IgD-negative memory B cell (primary cell): ENCODE data around the gene EXOC3L1. TPM values are rescaled to one million over a fixed set of nuclear protein-coding genes. Genes with fewer than 3 reads are reported as not detected.
A peak's percentile ranks its signal among the peaks of the same experiment; 100 is the strongest.

ENCODE experiments used
- H3K27ac Mint-ChIP-seq, 3 donors: one replicate each; pipeline ENCODE4 v1.8.0; 2020 to 2022; ENCODE audit warnings: mild to moderate bottlenecking in 3 of 3, mixed read lengths in 3 of 3, moderate library complexity in 1 of 3
- H3K27me3 Mint-ChIP-seq: one replicate; pipeline ENCODE4 v1.8.0; 2021; ENCODE audit warnings: mixed read lengths
- H3K36me3 Mint-ChIP-seq: one replicate; pipeline ENCODE4 v1.8.0; 2020; ENCODE audit warnings: mild to moderate bottlenecking, mixed read lengths
- H3K4me1 Mint-ChIP-seq, 3 donors: one replicate each; pipeline ENCODE4 v1.8.0; 2020 to 2022; ENCODE audit warnings: mixed read lengths in 3 of 3, mild to moderate bottlenecking in 1 of 3
- H3K4me3 Mint-ChIP-seq, 4 donors: one replicate each; pipeline ENCODE4 v1.8.0; 2020 to 2022; ENCODE audit warnings: mild to moderate bottlenecking in 4 of 4, mixed read lengths in 4 of 4, moderate library complexity in 3 of 4
- H3K9me3 Mint-ChIP-seq, 3 donors: one replicate each; pipeline ENCODE4 v1.8.0; 2020 to 2021; ENCODE audit warnings: mixed read lengths in 3 of 3, mild to moderate bottlenecking in 1 of 3
- polyA plus RNA-seq: library from polyadenylated mRNA; unstranded; fragments of 300-500 nt; fragmentation: Illumina TruSeq; gene quantifications from one replicate; pipeline ENCODE4 v1.2.3, GENCODE V29; 2021

Gene EXOC3L1
- polyA plus RNA-seq, 1 donor from 2014 or later, result not detected

- Mint-ChIP-seq H3K4me1 (peaks cover 30 to 32% (median 30%) of the 10 kb centered on the region in 3 donors), H3K9me3 (no peaks in the 10 kb centered on the region), H3K27ac (peak overlapping the region in 2 of 3 donors; percentile 82 to 97), H3K36me3 (no peaks in the 10 kb centered on the region), H3K4me3 (peak overlapping the region in 1 of 4 donors; percentile 99), H3K27me3 (peaks cover 34% of the 10 kb centered on the region)
These were observed 28.3 kb downstream of the EXOC3L1 start for GRCh38 chr16:67161595-67162058.

DNA sequence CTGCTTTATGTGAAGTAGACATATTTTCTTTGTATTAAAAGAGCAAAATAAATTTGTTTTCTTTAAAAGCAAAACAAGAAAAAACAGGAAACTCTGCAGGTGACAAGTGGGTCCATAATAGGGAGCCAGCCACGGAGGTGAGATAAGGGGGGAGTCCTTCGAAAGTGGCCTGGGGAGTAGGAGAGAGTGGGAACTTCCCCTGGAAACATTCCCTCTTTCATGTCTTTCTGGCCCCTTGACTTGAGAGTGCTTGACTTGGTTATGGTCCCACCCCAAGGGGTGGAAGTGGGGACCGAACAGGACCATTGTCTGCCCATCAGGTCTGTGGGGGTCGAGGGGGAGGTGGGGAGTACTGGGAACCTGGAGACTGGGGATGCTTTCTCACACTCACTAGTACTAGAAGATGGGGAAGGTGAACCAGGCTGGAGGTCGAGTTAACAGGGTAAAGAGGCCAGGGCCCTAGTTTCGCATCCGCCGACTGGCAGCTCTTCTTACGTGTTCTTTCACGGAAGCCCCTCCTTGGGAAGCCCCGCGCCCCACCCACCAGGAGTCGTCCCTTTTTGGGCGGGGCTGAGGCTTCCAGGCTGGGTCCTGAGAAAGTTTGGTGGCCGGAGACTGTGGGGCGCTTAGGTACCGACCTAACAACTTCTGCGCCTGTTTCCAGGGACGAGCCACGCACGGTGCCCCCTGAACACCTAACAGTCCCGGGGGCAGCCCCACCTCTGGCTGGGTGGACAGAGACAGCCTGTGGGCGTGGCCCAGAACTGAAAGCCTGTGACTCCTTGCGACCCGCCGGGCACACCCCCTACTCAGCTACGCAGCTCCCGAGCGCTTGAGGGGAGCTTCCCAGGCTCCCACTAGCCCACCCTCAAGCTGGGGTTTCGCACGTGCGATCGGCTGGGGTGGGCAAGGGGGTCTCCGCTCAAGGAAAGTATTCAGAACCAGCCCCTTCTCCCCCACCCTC is 31.0 kb downstream of the EXOC3L1 start:
- H3K27me3 Mint-ChIP-seq, result peaks cover 19% of the 10 kb centered on the region
- H3K27ac Mint-ChIP-seq, result peak overlapping the region; percentile 94 to 97 (median 97)

DNA sequence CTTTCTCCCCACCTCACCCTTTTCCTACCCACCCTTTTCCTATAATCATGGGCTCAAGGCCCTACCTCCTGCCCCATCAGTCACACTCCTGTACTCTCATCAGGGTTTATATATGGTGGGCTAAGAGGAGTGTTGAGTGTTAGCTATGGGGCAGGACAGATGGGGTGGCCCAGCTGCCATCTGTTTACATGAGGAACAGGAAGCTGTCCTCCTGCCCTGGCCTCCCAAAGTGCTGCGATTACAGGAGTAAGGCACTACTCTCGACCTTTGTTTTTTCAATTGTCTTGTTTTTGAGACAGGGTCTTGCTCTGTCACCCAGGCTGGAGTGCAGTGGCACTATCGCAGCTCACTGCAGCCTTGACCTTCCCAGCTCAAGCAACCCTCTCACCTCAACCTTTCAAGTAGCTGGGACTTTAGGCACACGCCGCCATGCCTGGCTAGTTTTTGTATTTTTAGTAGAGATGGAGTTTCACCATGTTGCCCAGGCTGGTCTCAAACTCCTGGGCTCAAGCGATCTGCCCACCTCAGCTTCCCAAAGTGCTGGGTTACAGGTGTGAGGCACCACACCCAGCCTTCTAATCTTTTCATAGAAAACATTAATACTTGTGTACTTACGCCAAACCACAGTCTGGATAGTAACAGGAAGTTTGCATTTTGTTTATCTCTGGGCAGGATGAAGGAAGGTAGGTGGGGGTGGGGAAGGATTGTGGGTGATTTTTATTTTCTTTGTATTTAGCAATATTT is 31.9 kb downstream of the EXOC3L1 start:
- H3K27me3 Mint-ChIP-seq, result peaks cover 17% of the 10 kb centered on the region
- peak overlapping the region; percentile 91 to 99 (median 94) for H3K4me3 Mint-ChIP-seq
- H3K4me1 Mint-ChIP-seq, result peaks cover 32 to 38% (median 34%) of the 10 kb centered on the region in 3 donors
- no peaks in the 10 kb centered on the region for H3K36me3 Mint-ChIP-seq
- peak overlapping the region; percentile 94 to 97 (median 97) for H3K27ac Mint-ChIP-seq
- no peaks in the 10 kb centered on the region for H3K9me3 Mint-ChIP-seq

More for the DNA sequence above, 31.0 kb downstream of the EXOC3L1 start:
- Mint-ChIP-seq H3K4me3 (peak overlapping the region; percentile 91 to 99 (median 94)), H3K36me3 (no peaks in the 10 kb centered on the region), H3K9me3 (no peaks in the 10 kb centered on the region), H3K4me1 (peaks cover 32 to 38% (median 35%) of the 10 kb centered on the region in 3 donors)

- Mint-ChIP-seq H3K36me3 (no peaks in the 10 kb centered on the region), H3K4me1 (peaks cover 27 to 34% (median 34%) of the 10 kb centered on the region in 3 donors), H3K4me3 (peak overlapping the region in 1 of 4 donors; percentile 99), H3K27me3 (peaks cover 11% of the 10 kb centered on the region), H3K9me3 (no peaks in the 10 kb centered on the region), H3K27ac (peak overlapping the region; percentile 94 to 97 (median 97))
These were observed 32.7 kb downstream of the EXOC3L1 start for GRCh38 chr16:67157106-67157748.

- Mint-ChIP-seq H3K27ac (peak overlapping the region; percentile 14 to 97 (median 19)), H3K4me3 (peak overlapping the region in 2 of 4 donors; percentile 63 to 72), H3K36me3 (no peaks in the 10 kb centered on the region), H3K9me3 (no peaks in the 10 kb centered on the region), H3K27me3 (peaks cover 4% of the 10 kb centered on the region), H3K4me1 (peaks cover 25 to 34% (median 34%) of the 10 kb centered on the region in 3 donors)
These were observed 33.6 kb downstream of the EXOC3L1 start for GRCh38 chr16:67156143-67156844.

- H3K27me3 Mint-ChIP-seq, result no peaks in the 10 kb centered on the region
- H3K36me3 Mint-ChIP-seq, result no peaks in the 10 kb centered on the region
- no peaks in the 10 kb centered on the region for H3K9me3 Mint-ChIP-seq
- H3K4me3 Mint-ChIP-seq, result peak overlapping the region; percentile 20 to 87 (median 70)
- peak overlapping the region in 1 of 3 donors; percentile 97 for H3K27ac Mint-ChIP-seq
- peaks cover 19 to 38% (median 30%) of the 10 kb centered on the region in 3 donors for H3K4me1 Mint-ChIP-seq
These were observed 34.4 kb downstream of the EXOC3L1 start for GRCh38 chr16:67155295-67156142.

DNA sequence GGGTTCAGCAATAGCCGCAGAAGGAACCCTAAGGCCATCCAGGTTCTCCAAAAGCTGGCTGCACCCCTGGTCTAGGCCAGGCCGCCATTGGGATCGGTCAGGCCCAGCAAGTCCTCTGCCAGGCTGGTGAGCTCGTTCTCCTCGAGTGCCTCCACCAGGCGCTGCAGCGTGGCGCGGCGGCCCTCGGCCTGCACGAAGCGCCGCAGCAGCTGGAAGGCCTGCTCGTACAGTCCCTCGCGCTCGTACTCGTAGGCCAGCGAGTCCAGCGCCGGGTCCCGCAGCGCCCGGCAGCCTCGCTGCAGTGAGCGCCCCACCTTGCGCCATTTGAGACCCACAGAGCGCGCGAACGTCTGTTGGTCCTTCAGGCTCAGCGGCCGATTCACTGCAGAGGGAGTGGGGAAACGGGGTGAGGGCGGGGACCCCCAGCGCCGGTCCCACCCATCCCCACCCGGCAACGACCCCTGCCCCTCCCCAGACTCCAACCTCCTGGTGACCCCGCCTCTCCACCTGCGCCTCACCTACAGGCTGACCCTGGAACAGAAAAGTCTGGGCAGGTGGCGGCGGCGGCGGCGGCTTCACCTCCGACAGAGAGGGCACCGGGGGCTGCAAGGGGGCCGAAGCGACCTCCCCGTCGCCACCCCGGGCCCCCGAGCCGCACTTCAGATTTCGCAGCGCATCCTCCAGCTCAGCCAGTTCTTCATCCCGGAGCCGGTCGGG is 35.2 kb downstream of the EXOC3L1 start:
- Mint-ChIP-seq H3K9me3 (no peaks in the 10 kb centered on the region), H3K4me3 (peak overlapping the region in 1 of 4 donors; percentile 87), H3K27ac (no peak overlapping the region), H3K4me1 (peaks cover 19 to 35% (median 30%) of the 10 kb centered on the region in 3 donors), H3K27me3 (no peaks in the 10 kb centered on the region), H3K36me3 (no peaks in the 10 kb centered on the region)

GRCh38 chr16:67151431-67152097 is 38.4 kb downstream of the EXOC3L1 start:
- no peak overlapping the region for H3K27ac Mint-ChIP-seq
- H3K4me1 Mint-ChIP-seq, result peaks cover 5 to 16% (median 11%) of the 10 kb centered on the region in 3 donors
- no peaks in the 10 kb centered on the region for H3K9me3 Mint-ChIP-seq
- H3K36me3 Mint-ChIP-seq, result peaks cover 2% of the 10 kb centered on the region
- H3K27me3 Mint-ChIP-seq, result peaks cover 6% of the 10 kb centered on the region
- H3K4me3 Mint-ChIP-seq, result peak overlapping the region; percentile 69 to 83 (median 78)

GRCh38 chr16:67150833-67151396 is 39.0 kb downstream of the EXOC3L1 start, which contains the start of gene B3GNT9:
B3GNT9 (minus strand) TSS chr16:67150998; CDS start chr16:67150485, 513 bp downstream.
- peaks cover 5 to 11% (median 5%) of the 10 kb centered on the region in 3 donors for H3K4me1 Mint-ChIP-seq
- no peaks in the 10 kb centered on the region for H3K9me3 Mint-ChIP-seq
- no peak within 1 kb of the TSS for H3K27ac Mint-ChIP-seq
- H3K36me3 Mint-ChIP-seq, result peaks cover 2% of the 10 kb centered on the region
- peak within 1 kb of the TSS; percentile 69 to 83 (median 78) for H3K4me3 Mint-ChIP-seq
- H3K27me3 Mint-ChIP-seq, result peaks cover 6% of the 10 kb centered on the region

DNA sequence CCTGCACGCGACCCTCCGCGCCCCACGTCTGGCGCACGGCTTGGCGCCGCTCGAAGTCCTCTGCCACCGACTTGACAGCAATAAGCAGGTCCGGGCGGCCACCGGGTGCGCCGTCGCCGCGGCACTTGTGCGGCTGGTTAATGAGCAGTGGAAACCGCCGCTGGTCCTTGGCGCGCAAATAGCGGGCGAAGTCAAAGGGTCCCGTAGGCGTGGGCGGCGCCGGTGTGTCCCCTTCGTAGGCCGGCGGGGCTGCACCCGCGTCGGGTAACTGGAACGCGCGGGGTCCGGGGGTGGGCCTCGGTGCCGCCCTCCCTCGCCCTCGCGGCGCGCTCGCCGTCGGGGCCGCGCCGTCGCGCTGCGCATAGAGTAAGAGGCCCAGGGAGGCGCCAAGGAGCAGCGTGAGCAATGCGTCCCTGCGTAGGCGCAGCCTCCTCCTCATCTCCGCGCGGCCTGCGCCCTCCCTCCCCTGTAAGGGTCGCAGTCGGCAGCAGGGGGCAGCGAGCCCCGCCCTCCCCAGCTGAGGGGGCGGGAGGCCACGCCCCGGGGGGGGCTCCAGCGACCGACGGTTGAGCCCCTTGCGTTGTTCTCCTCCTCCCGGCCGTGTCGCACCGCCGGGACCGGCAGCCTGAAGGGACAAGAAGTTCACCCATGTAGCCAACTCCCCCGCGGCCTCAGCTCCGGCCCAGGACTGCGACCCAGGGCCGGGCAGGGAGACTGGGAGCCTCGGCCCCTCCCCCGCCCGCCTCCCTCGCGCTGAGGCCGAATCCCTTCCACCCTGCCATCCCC is 39.7 kb downstream of the EXOC3L1 start:
- Mint-ChIP-seq H3K4me1 (peaks cover 4 to 7% (median 5%) of the 10 kb centered on the region in 3 donors), H3K36me3 (peaks cover 2% of the 10 kb centered on the region), H3K4me3 (peak overlapping the region in 2 of 4 donors; percentile 23 to 75), H3K27me3 (peaks cover 6% of the 10 kb centered on the region), H3K27ac (no peak overlapping the region), H3K9me3 (no peaks in the 10 kb centered on the region)

- Mint-ChIP-seq H3K4me1 (peaks cover 3 to 7% (median 5%) of the 10 kb centered on the region in 3 donors), H3K27ac (peak overlapping the region in 1 of 3 donors; percentile 35), H3K27me3 (peaks cover 6% of the 10 kb centered on the region), H3K36me3 (peaks cover 8% of the 10 kb centered on the region), H3K4me3 (peak overlapping the region in 3 of 4 donors; percentile 48 to 53 (median 51)), H3K9me3 (no peaks in the 10 kb centered on the region)
These were observed 40.5 kb downstream of the EXOC3L1 start for GRCh38 chr16:67149276-67150046.
